ENCODE results near the gene PRMT6.
"Not testable (repeated sequence)": the region's sequence is repeated elsewhere in the genome, so short reads cannot be mapped to it uniquely, and the experiment has no call there.

PRMT6 gene

GRCh38 chr1:107093395-107093794 lies 36.9 kb downstream of the PRMT6 start:
- DNase-seq = not testable (repeated sequence)

- DNase-seq = no peak
Measured at GRCh38 chr1:107095647-107096046, 39.2 kb downstream of the PRMT6 start.

- DNase-seq = no peak
Measured at GRCh38 chr1:107096690-107097089, 40.2 kb downstream of the PRMT6 start.

- no peak for DNase-seq
Measured at GRCh38 chr1:107098961-107099360, 42.5 kb downstream of the PRMT6 start.

DNA sequence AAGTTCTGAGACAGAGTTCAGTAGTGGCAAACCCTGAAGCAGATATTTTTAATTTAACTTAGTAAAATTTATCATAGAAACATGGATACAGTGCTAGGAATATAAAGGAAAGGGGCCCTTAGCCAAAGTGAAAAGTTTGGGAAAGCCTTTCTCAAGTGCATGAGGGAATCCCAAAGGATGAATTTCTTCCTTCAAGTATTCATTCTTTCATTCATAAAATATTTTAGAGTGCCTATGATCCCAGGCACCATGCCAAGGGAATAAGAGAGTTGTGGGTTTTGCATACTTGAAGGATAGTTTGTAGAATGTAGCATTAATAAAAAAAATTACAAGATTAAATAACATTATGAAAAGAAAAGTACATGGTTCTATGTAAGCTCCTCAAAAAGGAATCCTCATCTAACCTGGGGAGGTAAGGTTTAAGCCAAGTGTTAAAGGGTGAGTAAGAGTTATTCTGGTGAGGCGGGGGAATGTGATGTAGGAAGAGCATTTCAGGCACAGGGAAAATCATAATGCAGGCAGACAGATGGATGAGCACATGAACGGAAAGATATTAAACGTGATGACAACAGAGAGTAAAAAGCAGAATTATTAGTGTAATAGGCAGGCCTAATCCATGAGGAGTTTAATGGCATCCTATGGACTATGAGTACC lies 44.0 kb downstream of the PRMT6 start:
- DNase-seq = no peak

- DNase-seq = no peak
Measured at GRCh38 chr1:107105914-107106313, 49.4 kb downstream of the PRMT6 start.

Data from hypothalamus (tissue), 51 donors.